HG03066 (cell line): ENCODE measurements around the gene MATK.

ENCODE experiments used
- ATAC-seq: cut with Tn5 transposase; IDR thresholded peaks from one replicate; pipeline ENCODE4 v1.9.1; 2021; ENCODE audit warnings: low read depth; ENCODE audit not compliant: unreplicated experiment

MATK gene

GRCh38 chr19:3792114-3792513, 5.9 kb upstream of the MATK start:
- no peak for ATAC-seq

- ATAC-seq: no peak
These were observed 4.8 kb upstream of the MATK start for GRCh38 chr19:3790941-3791340.

- ATAC-seq: no peak
These were observed 4.1 kb upstream of the MATK start for GRCh38 chr19:3790209-3790734.

GRCh38 chr19:3788996-3789778, 3.0 kb upstream of the MATK start:
- no peak for ATAC-seq

GRCh38 chr19:3785451-3785937, 687 bp downstream of the MATK start:
- no peak for ATAC-seq

- no peak for ATAC-seq
These were observed 1.4 kb downstream of the MATK start for GRCh38 chr19:3784607-3785450.

GRCh38 chr19:3783660-3784584, 2.3 kb downstream of the MATK start:
- ATAC-seq: no peak

- ATAC-seq: no peak
These were observed 3.3 kb downstream of the MATK start for GRCh38 chr19:3782903-3783302.

GRCh38 chr19:3782330-3782729, 3.9 kb downstream of the MATK start:
- no peak for ATAC-seq

- ATAC-seq: no peak
These were observed 4.6 kb downstream of the MATK start for GRCh38 chr19:3781603-3782002.

GRCh38 chr19:3780786-3781304, 5.3 kb downstream of the MATK start:
- no peak for ATAC-seq

GRCh38 chr19:3778899-3779723, 7.1 kb downstream of the MATK start:
- no peak for ATAC-seq

- ATAC-seq: no peak
These were observed 7.9 kb downstream of the MATK start for GRCh38 chr19:3778104-3778867.

GRCh38 chr19:3776479-3777040, 9.6 kb downstream of the MATK start:
- ATAC-seq: no peak

GRCh38 chr19:3775831-3776230, 10.3 kb downstream of the MATK start:
- no peak for ATAC-seq

GRCh38 chr19:3775374-3775711, 10.8 kb downstream of the MATK start:
- ATAC-seq: no peak

- no peak for ATAC-seq
These were observed 11.4 kb downstream of the MATK start for GRCh38 chr19:3774621-3775373.
